HG02870 (cell line): ENCODE results near the gene SPOP.
"Not testable (repeated sequence)": the region's sequence is repeated elsewhere in the genome, so short reads cannot be mapped to it uniquely, and the experiment has no call there.

Experiments
- ATAC-seq: cut with Tn5 transposase; IDR thresholded peaks from one replicate; pipeline ENCODE4 v1.9.1; 2021; ENCODE audit warnings: mild to moderate bottlenecking, moderate library complexity; ENCODE audit not compliant: unreplicated experiment

SPOP gene

GRCh38 chr17:49696233-49696761 is 18.4 kb upstream of the SPOP start:
- ATAC-seq = no peak

GRCh38 chr17:49695698-49696232 is 17.9 kb upstream of the SPOP start:
- ATAC-seq = no peak

DNA sequence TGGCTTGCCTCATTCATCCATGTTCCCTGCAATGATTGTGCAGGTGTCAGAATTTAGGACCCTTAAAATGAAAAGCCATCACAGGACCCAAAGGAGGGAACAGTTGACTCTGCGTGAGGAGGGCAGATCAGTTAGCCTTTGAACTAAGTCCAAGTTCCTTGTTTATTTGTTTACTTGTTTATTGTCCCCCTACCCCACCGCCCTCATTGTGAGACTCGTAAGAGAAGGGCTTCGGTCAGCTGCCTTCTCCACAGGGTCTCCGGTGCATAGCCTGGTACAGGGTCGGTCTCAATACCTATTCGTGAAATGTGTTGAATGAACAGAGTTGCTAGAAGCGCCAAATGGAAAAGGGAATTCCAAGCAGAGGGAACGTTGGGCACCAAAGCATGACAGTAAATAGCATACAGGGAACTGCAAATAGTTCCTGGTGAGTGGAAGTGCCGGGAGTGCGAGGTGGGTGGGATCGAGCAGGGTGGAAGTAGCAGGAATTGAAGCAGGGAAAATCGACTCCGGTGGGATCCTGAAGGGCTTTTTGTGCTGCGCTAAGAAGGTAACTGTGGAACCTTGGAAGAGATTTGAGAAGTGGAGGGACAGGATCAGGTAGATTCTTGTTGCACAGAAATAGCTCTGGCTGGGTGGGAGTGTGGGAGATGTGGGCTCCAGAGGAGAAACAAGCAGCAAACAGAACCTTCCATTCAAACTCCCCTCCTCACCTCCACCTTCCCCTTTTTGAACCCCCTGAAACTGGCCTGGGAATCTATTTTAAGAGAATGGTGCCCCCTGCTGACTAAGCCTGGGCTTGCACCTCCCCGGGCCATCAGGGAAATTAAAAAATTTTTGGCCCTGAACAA is 17.2 kb upstream of the SPOP start:
- no peak for ATAC-seq

- no peak for ATAC-seq
Observed at GRCh38 chr17:49692751-49693150, 14.9 kb upstream of the SPOP start.

- no peak for ATAC-seq
Observed at GRCh38 chr17:49691677-49692191, 13.8 kb upstream of the SPOP start.

GRCh38 chr17:49691086-49691676 is 13.3 kb upstream of the SPOP start:
- ATAC-seq = no peak

- no peak for ATAC-seq
Observed at GRCh38 chr17:49690256-49690655, 12.4 kb upstream of the SPOP start.

- ATAC-seq = no peak
Observed at GRCh38 chr17:49688848-49689247, 11.0 kb upstream of the SPOP start.

DNA sequence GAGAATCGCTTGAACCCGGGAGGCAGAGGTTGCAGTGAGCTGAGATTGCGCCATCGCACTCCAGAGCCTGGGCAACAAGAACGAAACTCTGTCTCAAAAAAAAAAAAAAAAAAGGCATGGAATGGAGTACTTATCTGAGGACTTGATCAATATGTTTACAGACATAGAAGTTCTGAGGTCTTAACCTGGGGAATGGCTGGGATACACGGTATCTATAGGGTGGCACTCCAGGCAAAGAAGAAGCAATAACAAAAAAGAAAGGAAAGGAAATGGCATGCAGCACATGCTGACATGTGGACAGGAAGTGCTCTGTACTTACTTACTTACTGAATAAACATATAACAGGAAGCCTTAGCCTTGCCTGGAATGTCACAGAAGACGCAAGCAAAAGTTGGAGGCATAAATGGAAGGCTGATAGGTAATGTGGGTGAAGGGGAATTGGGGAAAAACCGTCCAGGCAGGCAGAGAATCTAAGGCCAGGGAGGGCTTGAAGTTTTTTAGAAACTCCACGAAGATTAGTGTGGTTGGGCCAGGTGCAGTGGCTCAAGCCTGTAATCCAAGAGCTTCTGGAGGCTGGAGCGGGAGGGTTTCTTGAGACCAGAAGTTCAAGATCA is 10.1 kb upstream of the SPOP start:
- ATAC-seq = no peak

DNA sequence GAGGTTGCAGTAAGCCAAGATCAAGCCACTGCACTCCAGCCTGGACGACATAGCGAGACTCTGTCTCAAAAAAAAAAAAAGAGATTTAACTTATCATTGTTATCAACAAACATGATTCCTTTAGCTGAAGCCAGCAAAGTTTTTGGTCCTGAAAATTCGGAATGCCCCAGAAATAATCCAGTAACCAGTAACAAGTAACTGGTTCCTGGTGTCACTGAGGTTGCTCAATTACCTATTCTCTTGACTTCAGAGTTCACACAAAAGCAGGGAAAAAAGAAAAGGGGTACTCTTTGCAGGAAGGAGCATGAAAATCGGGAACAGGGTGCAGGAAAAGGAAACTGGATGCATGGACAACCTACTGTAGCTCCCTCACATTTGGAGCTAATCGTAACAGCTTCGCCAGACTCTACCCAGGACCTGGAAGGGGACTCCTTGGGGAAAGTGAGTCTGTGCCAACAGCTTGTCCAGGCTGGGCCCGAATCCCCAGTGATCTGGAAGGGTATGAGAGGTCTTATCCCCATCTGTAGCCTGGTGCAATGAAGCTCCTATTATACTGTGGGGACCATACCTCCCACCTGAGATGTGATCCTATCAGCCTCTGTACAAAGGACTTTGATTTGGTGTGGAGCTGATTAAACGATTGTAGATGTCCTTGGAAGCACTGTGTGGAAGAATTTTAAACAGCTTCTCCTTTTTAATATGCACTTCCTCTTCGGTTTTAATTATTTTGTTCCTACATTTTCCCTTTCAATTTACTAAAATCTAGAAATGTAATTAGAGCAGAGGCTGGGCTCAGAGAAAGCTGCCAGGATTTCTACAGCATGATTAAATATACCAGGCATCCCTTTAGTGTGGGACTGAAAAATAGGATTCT is 3.4 kb upstream of the SPOP start:
- ATAC-seq = no peak

DNA sequence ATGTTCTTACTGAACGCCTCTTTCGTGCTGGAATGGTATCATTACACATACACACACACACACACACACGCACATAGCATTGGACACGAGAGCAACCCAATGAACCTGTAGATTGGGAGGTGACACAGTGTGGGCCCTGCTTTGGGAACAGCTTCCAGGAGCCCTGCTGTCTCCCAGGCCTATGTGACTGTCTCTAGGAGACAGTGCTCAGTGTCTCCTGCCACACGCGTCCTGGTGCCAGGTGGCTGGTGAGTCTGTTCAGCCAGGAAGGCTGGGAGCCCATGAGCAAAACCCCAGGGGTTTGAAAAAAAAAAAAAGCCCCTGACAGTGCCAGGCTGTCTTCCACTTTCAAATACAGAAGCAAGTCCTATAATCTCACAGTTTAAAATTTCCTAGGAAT is 2.4 kb upstream of the SPOP start:
- ATAC-seq = no peak

DNA sequence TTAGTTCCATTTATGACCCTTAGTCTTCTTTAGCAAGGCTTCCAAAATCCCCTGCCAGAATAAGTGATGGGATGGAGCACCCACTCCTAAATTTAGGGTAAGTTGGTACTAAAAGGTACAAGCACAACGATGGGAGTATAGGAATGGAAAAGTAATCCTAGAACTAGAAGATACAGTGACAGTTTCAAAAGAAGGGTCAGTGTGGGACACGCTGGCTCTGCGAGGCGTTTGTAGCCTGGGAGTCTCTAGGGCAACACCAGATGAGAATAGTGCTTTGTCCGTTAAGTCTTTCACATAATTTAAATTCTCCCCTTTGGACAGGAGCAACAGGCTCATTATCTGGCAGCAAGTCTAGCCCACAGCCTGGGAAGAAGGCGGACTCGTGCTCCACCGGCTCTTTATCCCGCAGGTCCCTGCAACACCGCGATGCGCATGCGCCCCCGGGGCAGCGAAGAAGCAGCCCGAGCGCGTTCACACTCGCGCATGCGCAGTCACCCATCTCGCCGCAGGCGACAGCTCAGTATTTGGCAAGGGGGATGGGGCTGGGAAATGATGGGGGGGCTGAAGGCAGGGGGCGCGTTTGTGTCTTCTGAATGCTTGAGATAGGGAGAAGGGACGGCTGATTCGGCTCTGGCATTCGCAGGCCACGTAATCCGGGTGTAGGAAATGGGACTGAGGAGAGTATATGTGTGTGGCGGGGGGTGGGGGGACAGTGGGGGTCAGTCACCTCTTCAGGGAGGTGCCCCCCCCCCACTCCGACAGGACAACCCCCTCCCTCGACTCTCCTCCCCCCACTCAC is 564 bp downstream of the SPOP start:
- no peak for ATAC-seq

DNA sequence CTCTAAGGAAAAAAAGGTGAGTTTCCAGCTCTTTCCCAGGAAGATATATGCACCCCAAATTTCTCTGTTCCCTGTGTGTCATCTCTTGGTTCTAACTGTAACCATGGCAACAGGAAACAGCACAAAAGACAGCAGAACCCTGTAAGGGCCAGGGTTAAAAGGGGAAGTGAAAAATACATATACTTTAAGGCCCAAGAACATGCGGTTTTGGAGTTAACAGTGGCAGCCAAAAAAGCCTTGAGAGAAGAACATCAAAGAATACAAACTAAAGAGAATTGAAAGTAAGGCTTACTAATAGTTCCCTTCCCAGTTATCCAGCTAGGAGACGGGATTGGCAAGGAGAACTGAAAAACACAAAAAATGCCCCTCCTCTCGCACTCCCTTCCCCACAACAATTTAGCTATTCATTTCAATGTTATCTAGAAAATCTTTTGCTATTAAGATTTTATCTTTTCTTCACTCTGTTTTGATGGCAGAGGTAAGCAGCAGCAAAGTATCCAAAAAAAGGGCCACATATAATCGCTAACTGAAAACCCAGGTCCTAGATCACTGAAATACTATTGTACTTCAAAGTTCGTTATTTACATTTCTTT is 1.5 kb downstream of the SPOP start:
- peak; percentile 73 for ATAC-seq

- no peak for ATAC-seq
Observed at GRCh38 chr17:49674507-49674906, 3.4 kb downstream of the SPOP start.

GRCh38 chr17:49673679-49674078 is 4.2 kb downstream of the SPOP start:
- ATAC-seq = not testable (repeated sequence)

DNA sequence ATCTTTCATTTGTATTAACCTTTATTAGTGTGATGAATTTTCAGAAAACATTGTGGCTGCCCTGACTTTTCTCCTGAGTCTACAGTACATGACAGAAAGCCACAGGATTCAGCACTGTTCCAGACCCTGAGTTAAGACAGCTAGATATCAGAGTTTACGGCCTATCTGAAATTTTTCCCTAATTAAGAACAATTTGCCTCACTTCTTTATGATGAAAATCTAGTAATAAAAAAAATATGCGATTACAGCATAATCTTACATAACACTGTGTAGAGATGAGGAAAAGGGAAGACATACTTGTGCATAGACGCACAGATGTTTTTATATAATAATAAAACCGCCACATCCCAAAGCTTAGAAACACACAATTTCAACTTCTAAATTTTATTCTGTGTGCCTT is 7.3 kb downstream of the SPOP start:
- ATAC-seq = no peak

DNA sequence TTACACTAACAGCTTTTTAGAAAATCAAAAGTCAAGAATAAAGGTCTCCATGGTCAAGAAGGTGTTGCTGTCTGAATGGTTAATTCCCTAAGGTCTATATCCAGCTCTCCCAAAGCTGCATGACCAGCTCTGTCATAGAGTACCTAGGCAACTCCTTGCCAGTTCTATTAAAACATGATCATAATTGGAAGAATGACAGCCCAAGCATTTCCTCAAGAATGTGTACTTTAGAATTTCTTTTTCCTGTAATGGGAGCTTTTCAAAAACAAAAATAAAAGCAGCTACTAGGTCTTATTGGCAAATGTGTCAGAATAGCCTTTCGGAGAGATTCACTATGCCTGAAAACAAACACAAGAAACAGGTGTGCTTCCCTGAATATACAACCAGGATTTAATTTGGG is 7.9 kb downstream of the SPOP start:
- ATAC-seq = no peak

DNA sequence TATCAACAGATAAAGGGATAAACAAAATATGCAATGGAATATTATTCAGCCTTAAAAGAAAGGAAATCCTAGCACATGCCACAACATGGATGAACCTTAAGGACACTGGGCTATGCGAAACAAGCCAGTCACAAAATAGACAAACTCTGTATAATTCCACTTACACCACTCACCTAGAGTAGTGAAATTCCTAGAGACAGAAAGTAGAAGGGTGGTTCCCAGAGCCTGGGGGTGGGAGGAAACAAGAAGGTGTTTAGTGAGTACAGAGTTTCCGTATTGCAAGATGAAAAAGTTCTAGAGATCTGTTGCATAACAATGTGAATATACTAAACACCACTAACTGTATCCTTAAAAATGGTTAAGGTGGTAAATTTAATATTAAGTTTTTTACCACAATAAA is 10.0 kb downstream of the SPOP start:
- no peak for ATAC-seq

DNA sequence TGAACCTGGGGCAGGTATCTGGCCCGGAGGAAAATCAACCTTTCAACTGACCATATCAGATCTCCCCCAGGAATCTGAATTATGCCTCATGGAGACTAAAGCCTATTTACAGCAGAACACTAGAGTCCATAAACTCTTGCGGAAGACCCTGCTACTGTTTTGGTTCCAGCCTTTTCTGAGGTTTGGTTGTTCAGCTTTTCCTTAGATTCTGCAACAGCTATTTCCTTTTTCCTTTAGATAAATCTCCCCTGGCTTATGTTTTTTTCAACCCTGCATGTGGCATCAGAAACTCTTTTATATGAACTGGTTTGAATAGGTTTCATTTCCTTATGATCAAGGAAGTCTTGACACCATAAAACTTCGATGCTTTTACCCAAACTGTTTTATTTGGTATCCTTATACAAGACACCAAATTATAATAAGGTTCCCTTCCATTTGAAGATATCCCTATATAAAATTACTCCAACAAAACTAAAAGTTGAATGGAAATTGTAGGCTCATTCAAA is 13.1 kb downstream of the SPOP start:
- no peak for ATAC-seq
